Vagina (tissue), 2 donors: ENCODE measurements around the gene SREBF2. TPM values are rescaled to one million over a fixed set of nuclear protein-coding genes. Genes with fewer than 3 reads are reported as not detected.

Experiments
- DNase-seq, 2 donors: peaks; one replicate each; pipeline ENCODE4 v3.0.0-alpha.2; 2017; ENCODE audit errors: extremely low spot score in 2 of 2
- H3K27ac ChIP-seq: fragments of 200-600 bp; sonication (generic); one replicate; pipeline ENCODE4 v1.5.1; 2019
- H3K27me3 ChIP-seq: fragments of 200-600 bp; sonication (generic); one replicate; pipeline ENCODE4 v1.5.1; 2019
- H3K36me3 ChIP-seq, 2 donors: fragments of 200-600 bp; sonication (generic); one replicate each; pipeline ENCODE4 v1.5.1; 2017 to 2019
- H3K4me1 ChIP-seq: fragments of 200-600 bp; sonication (generic); one replicate; pipeline ENCODE4 v1.5.1; 2019
- H3K4me3 ChIP-seq, 2 donors: fragments of 200-600 bp; sonication (generic); 1 replicate in 1 of 2; 2 replicates in 1 of 2; pipeline ENCODE4 v1.5.1; 2016 to 2019
- H3K9me3 ChIP-seq: fragments of 200-600 bp; sonication (generic); one replicate; pipeline ENCODE4 v1.5.1; 2019
- POLR2A ChIP-seq, 2 donors: fragments of 450-650 bp; IDR thresholded peaks; one replicate each; pipeline ENCODE4 v1.6.1; 2017; ENCODE audit warnings: antibody characterized with exemption in 2 of 2, mild to moderate bottlenecking in 2 of 2, moderate library complexity in 2 of 2
- POLR2AphosphoS5 ChIP-seq, 2 donors: sonication (generic); formaldehyde crosslinking; IDR thresholded peaks; one replicate each; pipeline ENCODE4 v1.9.0; 2017; ENCODE audit warnings: antibody characterized with exemption in 2 of 2, mild to moderate bottlenecking in 2 of 2, low read depth in 1 of 2; ENCODE audit not compliant: insufficient read depth in 1 of 2
- intact Hi-C: fragments of 100-400 bp; cut with DNase I; formaldehyde crosslinking; loops from one replicate; pipeline ENCODE4 v1.15.1; 2023
- total RNA-seq: library from RNA; depleted of rRNA; stranded (reverse); fragments of >200 nt; gene quantifications from one replicate; pipeline ENCODE4 v1.2.3, GENCODE V29; 2016
- TF ChIP-seq, protein P1 (sequence below), 3 experiments: fragments of 450-650 bp in 2 of 3; fragments of 200-600 bp in 1 of 3; sonication (generic) in 1 of 3; IDR thresholded peaks; one replicate each; pipeline ENCODE4 v1.5.1; 2017 to 2019; ENCODE audit warnings: antibody characterized with exemption in 3 of 3, mild to moderate bottlenecking in 2 of 3, moderate library complexity in 2 of 3

SREBF2 gene
- total RNA-seq, 1 donor from 2014 or later = 98.0 TPM

DNA sequence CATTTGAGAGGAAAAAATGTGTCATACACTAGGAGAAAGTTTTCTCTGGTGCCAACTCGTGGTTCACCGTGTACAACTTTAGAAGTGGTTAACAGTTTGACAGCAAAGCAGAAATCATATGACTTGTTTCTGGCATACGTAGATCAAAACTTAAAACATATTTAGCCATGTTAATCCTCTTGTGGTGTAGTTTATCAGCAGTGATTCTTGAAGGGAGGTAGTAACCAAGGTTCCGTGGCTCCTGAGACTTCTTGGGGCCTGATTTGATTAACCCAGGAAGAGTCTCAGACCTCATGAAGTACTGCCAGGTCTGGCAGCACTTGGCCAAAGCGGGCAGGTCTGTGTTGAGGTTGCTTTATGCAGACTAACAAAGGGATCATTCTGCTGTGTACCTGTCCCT is 40.5 kb downstream of the SREBF2 start:
- intact Hi-C loops = no loop called here
- no peak for TF ChIP-seq POLR2A (IDR thresholded peaks at IDR 0.05)
- TF ChIP-seq, protein P1, sequence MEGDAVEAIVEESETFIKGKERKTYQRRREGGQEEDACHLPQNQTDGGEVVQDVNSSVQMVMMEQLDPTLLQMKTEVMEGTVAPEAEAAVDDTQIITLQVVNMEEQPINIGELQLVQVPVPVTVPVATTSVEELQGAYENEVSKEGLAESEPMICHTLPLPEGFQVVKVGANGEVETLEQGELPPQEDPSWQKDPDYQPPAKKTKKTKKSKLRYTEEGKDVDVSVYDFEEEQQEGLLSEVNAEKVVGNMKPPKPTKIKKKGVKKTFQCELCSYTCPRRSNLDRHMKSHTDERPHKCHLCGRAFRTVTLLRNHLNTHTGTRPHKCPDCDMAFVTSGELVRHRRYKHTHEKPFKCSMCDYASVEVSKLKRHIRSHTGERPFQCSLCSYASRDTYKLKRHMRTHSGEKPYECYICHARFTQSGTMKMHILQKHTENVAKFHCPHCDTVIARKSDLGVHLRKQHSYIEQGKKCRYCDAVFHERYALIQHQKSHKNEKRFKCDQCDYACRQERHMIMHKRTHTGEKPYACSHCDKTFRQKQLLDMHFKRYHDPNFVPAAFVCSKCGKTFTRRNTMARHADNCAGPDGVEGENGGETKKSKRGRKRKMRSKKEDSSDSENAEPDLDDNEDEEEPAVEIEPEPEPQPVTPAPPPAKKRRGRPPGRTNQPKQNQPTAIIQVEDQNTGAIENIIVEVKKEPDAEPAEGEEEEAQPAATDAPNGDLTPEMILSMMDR (IDR thresholded peaks at IDR 0.05) = no peak
- no peak for TF ChIP-seq POLR2AphosphoS5 (IDR thresholded peaks at IDR 0.05; ENCODE audit: insufficient read depth in 1 of 2, low read depth in 1 of 2)
- H3K27ac ChIP-seq = no peak overlapping the region
- H3K9me3 ChIP-seq = no peaks in the 10 kb centered on the region
- H3K4me3 ChIP-seq = no peak overlapping the region
- H3K27me3 ChIP-seq = no peaks in the 10 kb centered on the region
- H3K4me1 ChIP-seq = no peaks in the 10 kb centered on the region
- peaks cover 0 to 89% of the 10 kb centered on the region in 2 donors for H3K36me3 ChIP-seq
- DNase-seq = no peak

- H3K36me3 ChIP-seq = peaks cover 0 to 86% of the 10 kb centered on the region in 2 donors
- H3K27ac ChIP-seq = no peak overlapping the region
- no peak overlapping the region for H3K4me3 ChIP-seq
- H3K4me1 ChIP-seq = no peaks in the 10 kb centered on the region
- no peaks in the 10 kb centered on the region for H3K27me3 ChIP-seq
- intact Hi-C loops = no loop called here
- H3K9me3 ChIP-seq = no peaks in the 10 kb centered on the region
- TF ChIP-seq POLR2AphosphoS5 (IDR thresholded peaks at IDR 0.05; ENCODE audit: insufficient read depth in 1 of 2, low read depth in 1 of 2) = no peak
- no peak for DNase-seq
These were observed 41.2 kb downstream of the SREBF2 start for GRCh38 chr22:41874090-41874489.

GRCh38 chr22:41875531-41876270 is 42.8 kb downstream of the SREBF2 start:
- Histone ChIP-seq H3K36me3 (peaks cover 0 to 76% of the 10 kb centered on the region in 2 donors), H3K9me3 (no peaks in the 10 kb centered on the region), H3K27ac (no peak overlapping the region), H3K27me3 (no peaks in the 10 kb centered on the region), H3K4me3 (no peak overlapping the region), H3K4me1 (no peaks in the 10 kb centered on the region)
- TF ChIP-seq, protein P1 (IDR thresholded peaks at IDR 0.05) = no peak
- TF ChIP-seq POLR2A (IDR thresholded peaks at IDR 0.05) (no peak), POLR2AphosphoS5 (IDR thresholded peaks at IDR 0.05; ENCODE audit: insufficient read depth in 1 of 2, low read depth in 1 of 2) (no peak)
- intact Hi-C loops = no loop called here
- DNase-seq = no peak

GRCh38 chr22:41876275-41876674 is 43.4 kb downstream of the SREBF2 start:
- Histone ChIP-seq H3K36me3 (peaks cover 0 to 76% of the 10 kb centered on the region in 2 donors), H3K27ac (no peak overlapping the region), H3K4me3 (no peak overlapping the region), H3K9me3 (no peaks in the 10 kb centered on the region), H3K4me1 (no peaks in the 10 kb centered on the region), H3K27me3 (no peaks in the 10 kb centered on the region)
- no peak for DNase-seq
- intact Hi-C loops = no loop called here
- TF ChIP-seq, protein P1 (IDR thresholded peaks at IDR 0.05) = no peak
- TF ChIP-seq POLR2A (IDR thresholded peaks at IDR 0.05) = no peak
- no peak for TF ChIP-seq POLR2AphosphoS5 (IDR thresholded peaks at IDR 0.05; ENCODE audit: insufficient read depth in 1 of 2, low read depth in 1 of 2)

- TF ChIP-seq POLR2AphosphoS5 (IDR thresholded peaks at IDR 0.05; ENCODE audit: insufficient read depth in 1 of 2, low read depth in 1 of 2) (no peak), POLR2A (IDR thresholded peaks at IDR 0.05) (no peak)
- TF ChIP-seq, protein P1 (IDR thresholded peaks at IDR 0.05) = no peak
These were observed 43.8 kb downstream of the SREBF2 start for GRCh38 chr22:41876675-41877074.

More at GRCh38 chr22:41876675-41877074, 43.8 kb downstream of the SREBF2 start:
- H3K36me3 ChIP-seq = peaks cover 0 to 76% of the 10 kb centered on the region in 2 donors
- intact Hi-C loops = no loop called here
- DNase-seq = no peak
- H3K4me3 ChIP-seq = no peak overlapping the region
- H3K27me3 ChIP-seq = no peaks in the 10 kb centered on the region
- no peak overlapping the region for H3K27ac ChIP-seq
- no peaks in the 10 kb centered on the region for H3K4me1 ChIP-seq
- no peaks in the 10 kb centered on the region for H3K9me3 ChIP-seq
